WTC11 (cell line): ENCODE results near the gene ARL5A. TPM values are rescaled to one million over a fixed set of nuclear protein-coding genes. Genes with fewer than 3 reads are reported as not detected.

Source experiments
- ATAC-seq: fragments of 200-7000 bp; cut with Tn5 transposase; 2 replicates; pipeline ENCODE4 v1.10.0; 2021; ENCODE audit warnings: mild to moderate bottlenecking, moderate library complexity
- CTCF ChIA-PET: fragments of 300-600 bp; sonication (Branson Sonifier 250); formaldehyde crosslinking; loops from one replicate; lab custom pipeline; 2021; ENCODE audit warnings: antibody characterized with exemption; lab: Charles Lee
- POLR2A ChIA-PET: fragments of 350-600 bp; sonication (Branson Sonifier 250); formaldehyde crosslinking; loops from one replicate; lab custom pipeline; 2021; ENCODE audit warnings: antibody characterized with exemption; lab: Charles Lee
- DNase-seq: peaks from one replicate; pipeline ENCODE4 v3.0.0; 2021; ENCODE audit warnings: low spot score
- H3K27ac Mint-ChIP-seq: 2 replicates; pipeline ENCODE4 v1.8.0; 2021; ENCODE audit warnings: mixed read lengths
- H3K27me3 Mint-ChIP-seq: 2 replicates; pipeline ENCODE4 v1.8.0; 2021; ENCODE audit warnings: low read depth, mild to moderate bottlenecking, moderate library complexity, mixed read lengths
- H3K36me3 Mint-ChIP-seq: 2 replicates; pipeline ENCODE4 v1.8.0; 2021; ENCODE audit warnings: mixed read lengths
- H3K4me1 Mint-ChIP-seq: 2 replicates; pipeline ENCODE4 v1.8.0; 2022; ENCODE audit warnings: mixed read lengths
- H3K4me3 Mint-ChIP-seq: 2 replicates; pipeline ENCODE4 v1.8.0; 2021; ENCODE audit warnings: mild to moderate bottlenecking, moderate library complexity, mixed read lengths
- H3K9me3 Mint-ChIP-seq: 2 replicates; pipeline ENCODE4 v1.8.0; 2021; ENCODE audit warnings: mixed read lengths
- ARID4B ChIP-seq: sonication (generic); formaldehyde crosslinking; IDR thresholded peaks from 2 replicates; pipeline ENCODE4 v1.8.0; 2023; ENCODE audit warnings: missing genetic modification reagents, mild to moderate bottlenecking, borderline replicate concordance
- E2F1 ChIP-seq: sonication (generic); formaldehyde crosslinking; IDR thresholded peaks from 2 replicates; pipeline ENCODE4 v1.8.0; 2022; ENCODE audit warnings: mild to moderate bottlenecking, missing genetic modification reagents
- EMX1 ChIP-seq: fragments of 250-450 bp; sonication (Bioruptor Pico); IDR thresholded peaks from 2 replicates; pipeline ENCODE4 v1.8.0; 2021; ENCODE audit warnings: mild to moderate bottlenecking
- ERG ChIP-seq: fragments of 250-450 bp; sonication (Bioruptor Pico); IDR thresholded peaks from 2 replicates; pipeline ENCODE4 v1.8.0; 2021; ENCODE audit warnings: mild to moderate bottlenecking
- ESRRA ChIP-seq: sonication (generic); formaldehyde crosslinking; IDR thresholded peaks from 2 replicates; pipeline ENCODE4 v1.8.1; 2022; ENCODE audit warnings: mild to moderate bottlenecking, missing genetic modification reagents, borderline replicate concordance
- ETV6 ChIP-seq: sonication (generic); formaldehyde crosslinking; IDR thresholded peaks from 2 replicates; pipeline ENCODE4 v1.8.1; 2022; ENCODE audit warnings: mild to moderate bottlenecking, missing genetic modification reagents
- GTF2I ChIP-seq: fragments of 250-450 bp; sonication (Bioruptor Pico); conservative IDR thresholded peaks from 2 replicates; pipeline ENCODE4 v1.4.0; 2021; ENCODE audit warnings: mild to moderate bottlenecking
- KAT7 ChIP-seq: sonication (generic); formaldehyde crosslinking; IDR thresholded peaks from 2 replicates; pipeline ENCODE4 v1.8.1; 2023; ENCODE audit warnings: missing genetic modification reagents, mild to moderate bottlenecking, borderline replicate concordance
- MXD4 ChIP-seq: fragments of 250-450 bp; sonication (Bioruptor Pico); IDR thresholded peaks from 2 replicates; pipeline ENCODE4 v1.8.0; 2021; ENCODE audit warnings: mild to moderate bottlenecking, moderate library complexity, borderline replicate concordance
- TEAD4 ChIP-seq: sonication (generic); formaldehyde crosslinking; IDR thresholded peaks from 2 replicates; pipeline ENCODE4 v1.8.0; 2022; ENCODE audit warnings: mild to moderate bottlenecking, missing genetic modification reagents
- ZBTB21 ChIP-seq: sonication (generic); formaldehyde crosslinking; IDR thresholded peaks from 2 replicates; pipeline ENCODE4 v1.8.1; 2023; ENCODE audit warnings: mild to moderate bottlenecking, missing genetic modification reagents, borderline replicate concordance
- ZBTB43 ChIP-seq: sonication (generic); formaldehyde crosslinking; IDR thresholded peaks from 2 replicates; pipeline ENCODE4 v1.8.1; 2023; ENCODE audit warnings: mild to moderate bottlenecking, missing genetic modification reagents
- ZNF121 ChIP-seq: sonication (generic); formaldehyde crosslinking; IDR thresholded peaks from 2 replicates; pipeline ENCODE4 v1.8.0; 2023; ENCODE audit warnings: missing genetic modification reagents
- ZNF138 ChIP-seq: sonication (generic); formaldehyde crosslinking; conservative IDR thresholded peaks from 2 replicates; pipeline ENCODE4 v1.8.1; 2022; ENCODE audit warnings: mild to moderate bottlenecking, moderate library complexity, missing genetic modification reagents
- ZNF263 ChIP-seq: sonication (generic); formaldehyde crosslinking; IDR thresholded peaks from 2 replicates; pipeline ENCODE4 v1.8.1; 2022; ENCODE audit warnings: low read depth, mild to moderate bottlenecking, moderate library complexity, missing genetic modification reagents
- ZNF281 ChIP-seq: sonication (generic); formaldehyde crosslinking; IDR thresholded peaks from 2 replicates; pipeline ENCODE4 v1.8.0; 2023; ENCODE audit warnings: mild to moderate bottlenecking, missing genetic modification reagents
- ZNF416 ChIP-seq: fragments of 250-450 bp; sonication (Bioruptor Pico); IDR thresholded peaks from 2 replicates; pipeline ENCODE4 v1.9.0; 2021; ENCODE audit warnings: mild to moderate bottlenecking, inconsistent platforms
- ZNF423 ChIP-seq: fragments of 250-450 bp; sonication (Bioruptor Pico); IDR thresholded peaks from 2 replicates; pipeline ENCODE4 v2.1.2; 2022; ENCODE audit warnings: mild to moderate bottlenecking, moderate library complexity
- ZNF671 ChIP-seq: fragments of 250-450 bp; sonication (Bioruptor Pico); IDR thresholded peaks from 2 replicates; pipeline ENCODE4 v1.8.0; 2021; ENCODE audit warnings: mild to moderate bottlenecking
- total RNA-seq: library from RNA; stranded (reverse); gene quantifications from 3 replicates; pipeline ENCODE4 v1.2.3, GENCODE V29; 2021

ARL5A gene
- total RNA-seq, 1 experiment from 2014 or later, result 82.7 TPM

- no peak for ATAC-seq
These were observed 5.8 kb upstream of the ARL5A start for GRCh38 chr2:151833984-151834383.

GRCh38 chr2:151830961-151831360 lies 2.7 kb upstream of the ARL5A start:
- H3K36me3 Mint-ChIP-seq, result no peaks in the 10 kb centered on the region; the same call in 1 of the 2 replicates
- DNase-seq (no peak), ATAC-seq (no peak)
- H3K4me1 Mint-ChIP-seq, result peaks cover 28% of the 10 kb centered on the region
- TF ChIP-seq ETV6 (no peak), ZNF121 (no peak), ESRRA (no peak), GTF2I (CRISPR knock-in tag) (no peak), ARID4B (no peak), TEAD4 (no peak), E2F1 (CRISPR knock-in tag) (no peak), MXD4 (CRISPR knock-in tag) (no peak), ERG (no peak), ZBTB43 (CRISPR knock-in tag) (no peak), ZNF138 (CRISPR knock-in tag) (no peak), EMX1 (no peak), KAT7 (no peak), ZNF416 (CRISPR knock-in tag) (no peak), ZBTB21 (CRISPR knock-in tag) (no peak), ZNF671 (no peak), ZNF423 (no peak)
- ChIA-PET POLR2A (no interaction called here), CTCF (interaction anchor here (0.6 to 0.9 kb wide), 2 partner anchors 195 to 408 kb away, joined by 3 read pairs; no protein-coding TSS in a partner anchor)
- H3K9me3 Mint-ChIP-seq, result no peaks in the 10 kb centered on the region
- H3K27me3 Mint-ChIP-seq, result no peaks in the 10 kb centered on the region
- no peak overlapping the region for H3K4me3 Mint-ChIP-seq
- H3K27ac Mint-ChIP-seq, result no peak overlapping the region

More at GRCh38 chr2:151833984-151834383, 5.8 kb upstream of the ARL5A start:
- TF ChIP-seq ZNF281 (CRISPR knock-in tag) (no peak), ZNF263 (CRISPR knock-in tag) (no peak), MXD4 (CRISPR knock-in tag) (no peak)
- Mint-ChIP-seq H3K27ac (no peak overlapping the region), H3K27me3 (no peaks in the 10 kb centered on the region), H3K36me3 (no peaks in the 10 kb centered on the region), H3K4me3 (no peak overlapping the region), H3K9me3 (no peaks in the 10 kb centered on the region), H3K4me1 (peaks cover 9% of the 10 kb centered on the region)
- ChIA-PET CTCF (no interaction called here), POLR2A (no interaction called here)
- no peak for DNase-seq
